GM04504 (cell line): ENCODE results near the gene CCDC14.
"Not testable (repeated sequence)": the region's sequence is repeated elsewhere in the genome, so short reads cannot be mapped to it uniquely, and the experiment has no call there.

Experiments
- DNase-seq: peaks from one replicate; pipeline ENCODE4 v3.0.0-alpha.2; 2012; ENCODE audit warnings: low read depth

CCDC14 gene, protein sequence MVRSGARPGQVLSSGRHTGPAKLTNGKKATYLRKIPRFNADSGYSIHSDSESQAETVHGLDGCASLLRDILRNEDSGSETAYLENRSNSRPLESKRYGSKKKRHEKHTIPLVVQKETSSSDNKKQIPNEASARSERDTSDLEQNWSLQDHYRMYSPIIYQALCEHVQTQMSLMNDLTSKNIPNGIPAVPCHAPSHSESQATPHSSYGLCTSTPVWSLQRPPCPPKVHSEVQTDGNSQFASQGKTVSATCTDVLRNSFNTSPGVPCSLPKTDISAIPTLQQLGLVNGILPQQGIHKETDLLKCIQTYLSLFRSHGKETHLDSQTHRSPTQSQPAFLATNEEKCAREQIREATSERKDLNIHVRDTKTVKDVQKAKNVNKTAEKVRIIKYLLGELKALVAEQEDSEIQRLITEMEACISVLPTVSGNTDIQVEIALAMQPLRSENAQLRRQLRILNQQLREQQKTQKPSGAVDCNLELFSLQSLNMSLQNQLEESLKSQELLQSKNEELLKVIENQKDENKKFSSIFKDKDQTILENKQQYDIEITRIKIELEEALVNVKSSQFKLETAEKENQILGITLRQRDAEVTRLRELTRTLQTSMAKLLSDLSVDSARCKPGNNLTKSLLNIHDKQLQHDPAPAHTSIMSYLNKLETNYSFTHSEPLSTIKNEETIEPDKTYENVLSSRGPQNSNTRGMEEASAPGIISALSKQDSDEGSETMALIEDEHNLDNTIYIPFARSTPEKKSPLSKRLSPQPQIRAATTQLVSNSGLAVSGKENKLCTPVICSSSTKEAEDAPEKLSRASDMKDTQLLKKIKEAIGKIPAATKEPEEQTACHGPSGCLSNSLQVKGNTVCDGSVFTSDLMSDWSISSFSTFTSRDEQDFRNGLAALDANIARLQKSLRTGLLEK

GRCh38 chr3:123960781-123961507 is at the start of gene CCDC14:
CCDC14 (minus strand) TSS chr3:123961229; CDS start chr3:123961173, 56 bp downstream.
- peak; percentile 82 for DNase-seq

DNA sequence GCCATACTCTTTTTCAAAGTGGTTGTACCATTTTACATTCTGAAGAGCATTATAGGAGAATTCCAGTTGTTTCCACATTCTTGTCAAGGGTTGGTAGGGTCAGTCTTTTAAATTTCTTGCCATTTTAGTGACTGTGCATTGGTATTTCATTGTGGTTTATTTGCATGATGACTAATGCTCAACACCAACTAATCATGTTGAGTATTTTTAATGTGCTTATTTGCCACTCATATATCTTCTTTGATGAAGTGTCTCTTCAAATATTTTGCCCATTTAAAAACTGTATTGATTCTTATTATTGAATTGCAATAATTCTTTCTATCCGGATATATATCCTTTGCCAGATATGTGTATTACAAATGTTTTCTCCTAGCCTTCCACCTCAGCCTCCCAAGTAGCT is 47.3 kb upstream of the CCDC14 start:
- DNase-seq: not testable (repeated sequence)

- DNase-seq: no peak
Observed at GRCh38 chr3:124007186-124007585, 46.2 kb upstream of the CCDC14 start.

DNA sequence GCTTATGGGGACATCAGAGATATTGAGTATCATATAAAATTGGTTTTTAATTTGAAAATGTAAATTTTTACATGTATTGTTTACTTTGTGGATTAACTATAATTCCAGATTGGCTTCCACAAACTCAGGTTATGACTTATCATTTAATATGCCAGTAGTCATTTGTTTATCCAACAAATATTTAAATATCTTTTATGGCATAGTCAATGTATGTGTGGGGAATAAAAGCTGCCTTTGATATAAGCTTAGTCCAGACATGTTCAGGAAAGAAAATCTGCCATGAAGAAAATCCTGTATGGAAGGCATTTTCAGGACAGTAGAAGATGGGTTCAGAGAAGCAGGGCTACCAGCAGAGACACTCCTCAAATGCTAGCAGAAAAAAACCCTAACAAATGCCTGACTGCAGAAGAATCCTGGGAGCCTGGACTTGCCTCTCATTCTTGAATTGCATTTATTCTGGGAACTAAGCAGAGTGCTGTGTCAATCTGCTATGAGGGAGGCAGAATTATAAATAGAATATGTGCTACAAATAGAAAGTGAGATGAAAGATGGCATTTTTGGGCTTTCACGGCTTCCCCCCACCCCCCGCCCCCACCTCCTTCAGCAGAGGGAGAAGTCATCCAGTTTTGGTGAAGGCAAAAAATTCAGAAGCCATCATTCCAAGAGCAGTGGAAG is 41.5 kb upstream of the CCDC14 start:
- not testable (repeated sequence) for DNase-seq

GRCh38 chr3:124001366-124001765 is 40.3 kb upstream of the CCDC14 start:
- DNase-seq: not testable (repeated sequence)

DNA sequence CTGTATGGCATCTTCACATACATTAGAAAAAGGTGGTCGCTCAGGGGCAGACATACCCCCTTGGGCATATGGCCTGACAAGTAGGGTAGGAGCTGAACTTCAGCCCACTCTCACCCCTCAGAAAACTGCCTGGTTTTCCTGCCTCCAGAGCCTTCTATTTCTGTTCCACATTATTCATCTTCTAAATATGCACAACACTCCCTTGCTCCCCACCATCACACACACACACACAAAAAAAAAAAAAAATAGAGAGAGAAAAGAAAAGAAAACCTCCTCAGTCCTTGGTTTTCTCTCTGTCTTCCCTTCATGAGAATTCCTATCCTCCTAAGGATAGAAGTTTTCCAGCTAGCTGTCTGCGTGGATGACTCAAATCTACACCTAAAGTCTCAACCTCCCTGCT is 36.5 kb upstream of the CCDC14 start:
- no peak for DNase-seq

GRCh38 chr3:123993818-123994217 is 32.8 kb upstream of the CCDC14 start:
- DNase-seq: no peak

GRCh38 chr3:123991730-123992588 is 30.9 kb upstream of the CCDC14 start, which contains the start of gene ROPN1:
ROPN1 (minus strand) TSS chr3:123992124; CDS start chr3:123980481, 11,643 bp downstream.
- not testable (repeated sequence) for DNase-seq

DNA sequence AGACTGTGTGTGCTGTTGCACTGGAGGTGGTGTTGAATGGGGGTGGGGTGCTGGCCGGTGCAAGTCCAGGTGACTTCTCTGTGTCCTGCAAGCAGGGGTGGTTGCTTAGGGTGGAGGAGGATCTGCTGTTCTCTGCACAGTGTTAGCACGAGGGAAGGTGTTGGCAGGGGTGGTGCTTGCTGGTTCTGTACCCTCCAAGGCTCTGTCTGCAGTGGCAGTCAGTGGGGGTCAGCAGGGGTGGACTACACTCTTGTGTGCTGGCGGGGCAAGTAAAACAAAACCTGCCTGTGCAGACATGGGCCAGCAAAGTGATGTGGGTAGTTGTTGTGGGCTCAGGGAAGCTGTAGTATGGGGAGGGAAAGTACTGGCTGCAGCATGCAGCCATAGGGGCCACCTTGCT is 25.4 kb upstream of the CCDC14 start:
- no peak for DNase-seq

DNA sequence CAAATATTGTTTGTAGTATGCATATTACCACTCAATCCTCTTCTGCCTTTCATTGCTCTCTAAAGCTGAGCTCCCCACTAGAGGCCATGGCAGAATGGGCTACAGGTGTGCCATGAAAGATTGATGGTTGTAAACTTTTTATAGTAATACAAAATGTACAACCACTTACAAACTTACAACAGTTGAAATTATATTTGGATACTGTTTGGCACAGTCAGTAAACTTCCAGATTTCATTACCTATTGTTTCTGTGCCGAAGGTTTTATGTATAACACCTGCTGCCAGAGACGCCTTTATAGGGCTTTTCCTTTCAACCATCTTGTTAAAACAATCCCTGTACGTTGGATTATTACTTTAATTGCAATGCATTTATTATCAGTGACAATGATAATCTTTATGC is 23.9 kb upstream of the CCDC14 start:
- DNase-seq: no peak

DNA sequence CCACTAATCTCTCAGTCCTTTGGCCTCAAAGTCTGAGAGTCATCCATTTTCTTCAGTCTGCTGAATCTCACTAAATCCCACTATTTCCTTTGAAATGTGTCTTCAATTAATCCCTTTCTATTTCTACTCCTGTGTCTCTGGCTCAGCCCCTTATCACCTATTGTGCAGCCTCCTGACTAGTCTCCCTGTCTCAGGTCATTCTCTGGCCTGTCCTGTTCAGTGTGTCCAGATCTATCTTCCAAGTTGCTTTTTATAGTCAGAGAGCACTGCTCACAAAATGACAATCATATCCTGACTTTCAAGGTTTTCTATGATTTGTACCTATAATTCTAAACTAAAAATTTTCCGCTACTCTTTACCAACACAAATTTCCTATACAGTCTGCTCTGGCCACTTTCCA is 23.3 kb upstream of the CCDC14 start:
- DNase-seq: no peak

DNA sequence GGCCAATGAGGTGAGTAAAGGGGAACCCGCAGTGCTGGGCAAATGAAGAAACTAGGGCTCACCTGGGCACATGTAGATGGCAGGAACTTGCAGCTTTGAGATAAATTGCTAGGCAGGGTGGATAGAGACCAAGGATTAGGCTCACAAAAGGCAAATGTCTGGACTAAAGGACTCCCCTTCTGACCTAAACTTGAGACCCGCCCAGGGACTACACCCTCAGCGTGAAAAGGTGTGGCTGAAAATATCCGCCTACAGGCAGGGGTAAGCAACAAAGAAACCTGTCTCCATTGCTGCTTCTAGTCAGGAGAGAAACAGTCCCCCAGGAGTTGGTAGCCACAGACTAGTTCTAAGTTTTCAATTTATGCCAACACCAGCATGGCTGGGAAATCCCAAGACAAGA is 20.3 kb upstream of the CCDC14 start:
- not testable (repeated sequence) for DNase-seq

GRCh38 chr3:123980539-123980938 is 19.5 kb upstream of the CCDC14 start:
- no peak for DNase-seq

GRCh38 chr3:123979525-123980501 is 18.8 kb upstream of the CCDC14 start:
- DNase-seq: not testable (repeated sequence)

DNA sequence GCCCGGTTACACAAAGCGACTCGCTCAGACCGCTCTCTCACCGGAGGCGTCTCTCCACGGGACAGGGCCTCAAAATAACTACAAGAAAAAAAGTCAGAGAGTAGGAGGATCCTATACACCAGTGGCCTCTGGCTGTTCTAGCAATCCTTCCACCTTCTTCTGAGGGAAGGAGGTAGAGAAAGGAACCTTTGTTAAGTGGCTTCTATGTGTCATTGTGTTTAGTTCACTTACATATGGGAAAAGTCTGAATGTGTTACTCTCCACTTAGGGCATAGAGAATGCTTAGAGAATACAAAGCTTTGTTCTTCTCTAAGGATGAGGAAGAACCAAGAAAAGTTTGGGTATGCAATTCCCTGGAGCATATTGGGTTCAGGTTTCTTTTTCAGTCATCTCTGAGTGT is 15.9 kb upstream of the CCDC14 start:
- DNase-seq: not testable (repeated sequence)

DNA sequence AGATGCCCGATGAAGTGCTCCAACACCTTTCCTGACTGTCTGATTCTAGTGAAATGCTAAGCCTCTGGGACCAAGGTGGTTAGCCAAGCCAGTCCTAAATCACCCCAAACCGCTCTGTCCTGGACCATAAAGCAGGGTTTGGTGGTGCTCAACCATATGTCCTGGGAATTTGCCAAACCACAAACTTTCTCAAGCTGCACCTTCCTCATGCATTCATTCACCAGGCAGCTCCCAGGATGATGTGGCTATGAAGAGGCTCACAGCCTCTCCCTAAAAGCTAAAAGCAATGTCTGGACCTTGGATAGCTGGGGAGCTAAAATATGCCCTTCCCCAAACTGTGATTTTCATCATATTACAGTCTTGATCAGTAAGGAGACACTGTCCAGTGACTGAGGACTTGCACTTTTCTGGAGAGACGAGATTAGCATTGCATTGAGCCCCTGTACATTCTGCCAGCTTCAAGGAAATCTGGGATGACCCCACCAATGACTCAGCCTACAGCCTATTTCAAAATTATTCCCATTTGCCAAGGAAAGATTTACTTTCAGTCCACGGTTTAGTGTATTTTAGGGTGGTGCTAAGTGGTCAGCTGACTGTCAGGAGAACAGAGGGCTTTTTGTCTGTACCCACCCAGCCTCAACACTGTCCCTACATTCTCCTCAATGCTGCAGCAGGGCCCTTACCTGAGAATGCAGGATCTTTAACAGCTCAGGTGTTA is 15.3 kb upstream of the CCDC14 start:
- not testable (repeated sequence) for DNase-seq

DNA sequence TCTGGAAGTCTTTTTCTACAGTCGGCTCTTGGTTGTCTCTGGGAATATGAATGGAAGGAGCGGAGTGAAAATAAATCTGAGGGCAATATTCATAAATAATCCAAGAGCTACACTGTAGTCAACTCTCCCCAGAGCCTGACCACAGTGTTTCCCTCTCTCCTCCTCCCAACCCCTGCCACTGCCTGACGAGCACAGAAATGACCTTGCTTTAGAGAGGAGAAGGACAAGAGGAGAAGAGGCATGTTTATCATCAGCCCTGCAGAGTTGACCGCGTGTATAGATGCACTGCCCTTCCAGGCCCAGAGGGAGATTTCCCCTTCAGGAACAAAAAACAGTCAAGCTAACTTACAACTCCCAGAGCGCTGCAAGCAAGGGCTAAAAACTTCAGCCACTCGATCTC is 14.0 kb upstream of the CCDC14 start:
- DNase-seq: not testable (repeated sequence)

- no peak for DNase-seq
Observed at GRCh38 chr3:123971406-123971805, 10.4 kb upstream of the CCDC14 start.

DNA sequence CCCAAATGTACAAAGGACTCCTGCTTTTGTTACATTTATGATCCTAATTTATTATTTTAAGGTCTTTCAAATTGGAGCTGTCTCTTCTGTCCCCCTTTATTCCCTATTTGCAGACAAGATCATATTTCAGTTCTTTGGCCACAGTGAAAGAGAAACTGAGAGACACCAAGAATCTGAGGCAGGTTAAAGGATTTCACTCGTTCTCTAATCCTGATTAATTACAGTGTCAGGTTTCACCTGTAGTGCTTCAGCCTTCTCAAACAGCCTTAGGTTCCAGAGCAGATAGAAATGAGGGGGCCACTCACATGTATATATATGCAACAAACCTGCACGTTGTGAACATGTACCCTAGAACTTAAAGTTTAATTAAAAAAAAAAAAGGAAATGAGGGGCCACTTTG is 6.2 kb upstream of the CCDC14 start:
- not testable (repeated sequence) for DNase-seq
